GM19467 (cell line): ENCODE results near the gene XIRP2.
"Not testable (repeated sequence)": the region's sequence is repeated elsewhere in the genome, so short reads cannot be mapped to it uniquely, and the experiment has no call there.

Experiments used
- ATAC-seq: cut with Tn5 transposase; IDR thresholded peaks from one replicate; pipeline ENCODE4 v1.9.1; 2021; ENCODE audit warnings: mild to moderate bottlenecking, moderate library complexity; ENCODE audit not compliant: unreplicated experiment

XIRP2 gene

GRCh38 chr2:167048829-167049228 lies 160.5 kb downstream of the XIRP2 start:
- ATAC-seq: no peak

GRCh38 chr2:167049659-167050058 lies 161.4 kb downstream of the XIRP2 start:
- ATAC-seq: no peak

GRCh38 chr2:167052825-167053224 lies 164.5 kb downstream of the XIRP2 start:
- ATAC-seq: no peak

GRCh38 chr2:167054881-167055280 lies 166.6 kb downstream of the XIRP2 start:
- ATAC-seq: no peak

DNA sequence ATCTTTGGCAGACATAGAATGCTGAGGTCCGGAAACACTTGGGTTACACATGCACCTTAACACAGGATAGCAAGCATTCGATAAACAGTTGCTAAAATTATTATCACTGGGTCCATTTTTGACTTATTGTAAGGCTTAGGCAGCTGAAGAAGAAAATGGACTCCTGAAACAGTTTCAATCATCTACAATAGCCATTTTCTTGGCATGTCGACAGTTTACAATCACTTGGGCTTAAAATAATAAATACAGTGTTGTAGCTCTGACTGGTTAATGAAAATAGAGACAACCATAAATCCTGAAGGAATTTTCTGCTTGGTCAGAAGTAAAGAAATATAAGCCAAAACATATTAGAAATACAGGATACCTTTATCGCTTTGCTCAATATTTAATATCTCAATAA lies 169.2 kb downstream of the XIRP2 start:
- ATAC-seq: no peak

GRCh38 chr2:167059173-167059572 lies 170.9 kb downstream of the XIRP2 start:
- ATAC-seq: no peak

- ATAC-seq: no peak
These were observed 181.6 kb downstream of the XIRP2 start for GRCh38 chr2:167069855-167070254.

DNA sequence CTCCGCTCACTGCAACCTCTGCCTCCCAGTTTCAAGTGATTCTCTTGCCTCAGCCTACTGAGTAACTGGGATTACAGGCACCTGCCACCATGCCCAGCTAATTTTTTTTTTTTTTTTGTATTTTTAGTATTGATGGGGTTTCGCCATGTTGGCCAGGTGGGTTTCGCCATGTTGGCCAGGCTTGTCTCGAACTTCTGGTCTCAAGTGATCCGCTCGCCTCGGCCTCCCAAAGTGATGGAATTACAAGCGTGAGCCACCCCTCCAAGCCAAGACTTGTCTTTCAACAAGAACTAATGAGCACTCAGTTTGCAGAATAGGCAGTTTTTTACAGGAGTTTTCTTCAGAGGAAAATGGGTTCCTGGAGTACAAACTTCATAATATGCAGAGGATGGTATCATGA lies 187.4 kb downstream of the XIRP2 start:
- not testable (repeated sequence) for ATAC-seq

GRCh38 chr2:167098931-167099330 lies 210.7 kb downstream of the XIRP2 start:
- not testable (repeated sequence) for ATAC-seq

- ATAC-seq: no peak
These were observed 212.2 kb downstream of the XIRP2 start for GRCh38 chr2:167100506-167100905.

GRCh38 chr2:167103028-167103756 lies 214.9 kb downstream of the XIRP2 start:
- no peak for ATAC-seq

GRCh38 chr2:167103757-167104133 lies 215.5 kb downstream of the XIRP2 start:
- no peak for ATAC-seq

DNA sequence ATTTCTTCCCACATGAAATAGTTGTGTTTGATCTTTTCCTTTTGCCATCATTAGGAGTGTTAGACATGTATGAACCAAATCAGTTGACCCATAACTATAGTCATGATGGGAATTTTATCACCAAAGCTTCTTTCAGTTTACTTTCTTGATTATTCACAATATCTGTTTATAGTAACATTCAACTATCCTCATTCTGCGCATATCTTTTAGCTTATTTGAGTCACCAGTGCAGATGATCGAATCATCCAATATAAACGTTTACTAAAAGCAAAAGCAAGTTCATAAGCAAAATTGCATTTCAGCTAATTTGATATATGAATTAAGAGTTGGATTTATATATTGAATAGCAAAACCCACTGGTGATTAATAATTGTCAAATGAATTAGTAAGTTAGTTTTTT lies 216.4 kb downstream of the XIRP2 start:
- no peak for ATAC-seq

DNA sequence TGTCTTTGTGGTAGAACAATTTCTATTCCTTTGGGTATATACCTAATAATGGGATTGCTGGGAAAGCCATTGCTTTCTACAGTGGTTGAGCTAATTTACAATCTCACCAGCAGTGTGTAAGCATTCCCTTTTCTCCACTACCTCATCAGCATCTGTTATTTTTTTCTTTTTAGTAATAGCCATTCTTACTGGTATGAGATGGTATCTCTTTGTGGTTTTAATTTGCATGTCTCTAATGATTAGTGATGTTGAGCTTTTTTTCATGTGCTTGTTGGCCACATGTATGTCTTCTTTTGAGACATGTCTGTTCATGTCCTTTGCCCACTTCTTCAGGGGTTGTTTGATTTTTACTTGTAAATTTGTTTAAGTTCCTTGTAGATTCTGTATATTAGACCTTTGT lies 221.4 kb downstream of the XIRP2 start:
- ATAC-seq: not testable (repeated sequence)

- ATAC-seq: no peak
These were observed 222.1 kb downstream of the XIRP2 start for GRCh38 chr2:167110345-167110744.

- ATAC-seq: no peak
These were observed 225.7 kb downstream of the XIRP2 start for GRCh38 chr2:167114018-167114417.

GRCh38 chr2:167115541-167115940 lies 227.3 kb downstream of the XIRP2 start:
- no peak for ATAC-seq

DNA sequence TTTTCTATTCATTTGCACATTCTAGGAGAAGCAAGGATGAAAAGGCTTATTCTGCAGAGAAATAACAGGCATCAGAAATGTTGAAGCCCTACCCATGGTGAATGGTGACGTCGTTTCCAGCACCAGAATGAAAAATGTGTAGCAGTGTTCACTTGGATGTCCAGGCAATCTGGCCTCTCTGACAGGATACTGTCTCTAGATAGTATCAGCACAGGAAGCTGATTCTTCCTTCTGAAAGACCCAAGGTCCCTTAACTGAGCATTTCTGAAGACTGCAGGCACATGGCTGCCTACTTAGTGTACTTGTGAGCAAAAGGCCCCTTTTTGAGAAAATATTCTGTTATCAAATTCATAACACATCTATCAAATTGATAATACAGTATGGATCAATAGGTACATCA lies 234.1 kb downstream of the XIRP2 start:
- no peak for ATAC-seq

DNA sequence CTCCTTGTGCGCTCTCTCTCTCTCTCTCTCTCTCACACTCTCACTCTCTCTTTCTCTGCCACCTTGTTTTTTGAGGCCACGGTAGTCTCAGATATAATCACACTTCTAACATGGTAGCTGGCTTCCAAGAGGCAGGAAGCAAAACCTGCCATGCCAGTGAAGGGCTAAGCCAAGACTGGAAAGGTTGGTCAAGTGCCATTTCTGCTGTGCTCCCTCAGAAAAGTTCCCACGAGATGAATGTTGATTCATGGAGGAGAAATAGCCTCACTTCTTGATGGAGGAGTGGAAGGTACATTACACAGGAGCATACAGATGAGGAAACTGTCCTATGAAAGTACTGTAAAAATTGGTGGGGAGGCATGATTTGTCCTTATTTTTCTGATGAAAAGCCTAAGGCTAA lies 237.9 kb downstream of the XIRP2 start:
- ATAC-seq: no peak

DNA sequence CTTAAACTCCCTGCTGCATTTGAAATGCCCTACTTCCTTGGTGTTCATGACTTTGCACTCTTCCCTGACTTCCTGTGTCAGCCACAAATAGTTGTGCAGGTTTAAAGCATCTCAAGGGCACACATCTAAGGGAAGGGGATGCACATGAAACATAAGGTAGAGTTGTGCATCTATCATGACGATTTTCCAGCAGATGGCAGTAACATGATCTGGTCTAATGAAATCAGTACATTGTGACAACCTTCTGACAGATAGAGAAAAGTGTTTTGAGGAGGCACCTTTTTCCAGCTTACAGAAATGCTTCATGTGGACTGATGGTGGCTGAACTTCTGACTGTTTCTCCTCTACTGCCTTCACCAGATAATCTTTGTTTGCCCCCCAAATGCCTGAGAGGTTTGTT lies 238.9 kb downstream of the XIRP2 start:
- no peak for ATAC-seq

- ATAC-seq: no peak
These were observed 239.8 kb downstream of the XIRP2 start for GRCh38 chr2:167128130-167128529.

DNA sequence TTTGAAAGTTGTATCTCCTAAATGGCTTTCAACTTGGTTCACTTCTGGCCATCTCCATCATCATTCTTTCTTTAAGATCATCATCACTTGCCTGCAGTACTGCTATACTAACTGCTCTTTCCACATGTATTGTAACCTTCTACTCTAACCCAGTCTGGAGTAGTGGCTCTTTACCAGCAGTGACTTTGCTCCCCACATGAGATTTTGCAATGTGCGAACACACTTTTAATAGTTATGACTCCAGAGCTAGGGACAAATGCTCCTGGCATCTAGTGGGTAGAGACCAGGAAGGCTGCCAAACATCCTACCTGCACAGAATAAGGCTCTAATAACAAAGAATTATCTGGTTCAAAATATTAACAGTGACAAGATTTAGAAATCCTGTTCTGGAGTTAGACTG lies 243.8 kb downstream of the XIRP2 start:
- no peak for ATAC-seq

DNA sequence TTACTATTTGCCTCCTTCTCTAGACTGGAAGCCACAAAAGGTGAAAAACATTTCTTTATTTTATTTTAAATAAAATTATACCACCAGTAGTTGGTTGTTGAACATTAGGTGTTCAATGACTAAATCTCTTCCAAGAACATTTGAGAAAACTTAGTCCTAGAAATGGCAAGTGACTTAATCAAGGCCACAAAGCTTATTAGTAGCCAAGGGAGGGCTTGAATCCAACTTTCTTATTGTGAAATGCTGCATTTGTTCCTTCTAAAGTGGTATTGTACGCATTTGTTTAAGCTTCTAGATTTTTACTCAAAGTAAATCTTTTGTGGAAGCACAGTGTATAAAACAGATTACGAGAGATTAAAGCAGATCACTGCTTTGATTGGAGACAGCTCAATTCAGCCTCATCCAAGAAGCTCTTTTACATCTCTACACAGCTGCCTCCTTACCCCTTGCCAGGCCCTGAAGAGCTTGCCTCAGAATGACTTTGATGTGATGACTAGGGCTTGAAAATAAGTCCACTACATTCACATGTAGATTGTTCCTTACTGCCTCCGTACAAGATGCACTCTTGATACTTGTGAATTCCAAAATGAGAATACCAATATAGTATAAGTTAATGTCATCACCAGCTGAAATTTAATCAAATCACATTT lies 244.8 kb downstream of the XIRP2 start:
- no peak for ATAC-seq
